RPMI8226 (cell line): ENCODE results near the gene ARHGAP24.

Source experiments
- DNase-seq: peaks from one replicate; pipeline ENCODE4 v3.0.0-alpha.2; 2015

The ARHGAP24 gene

GRCh38 chr4:85591406-85592098 lies 116.6 kb downstream of the ARHGAP24 start:
- no peak for DNase-seq

DNA sequence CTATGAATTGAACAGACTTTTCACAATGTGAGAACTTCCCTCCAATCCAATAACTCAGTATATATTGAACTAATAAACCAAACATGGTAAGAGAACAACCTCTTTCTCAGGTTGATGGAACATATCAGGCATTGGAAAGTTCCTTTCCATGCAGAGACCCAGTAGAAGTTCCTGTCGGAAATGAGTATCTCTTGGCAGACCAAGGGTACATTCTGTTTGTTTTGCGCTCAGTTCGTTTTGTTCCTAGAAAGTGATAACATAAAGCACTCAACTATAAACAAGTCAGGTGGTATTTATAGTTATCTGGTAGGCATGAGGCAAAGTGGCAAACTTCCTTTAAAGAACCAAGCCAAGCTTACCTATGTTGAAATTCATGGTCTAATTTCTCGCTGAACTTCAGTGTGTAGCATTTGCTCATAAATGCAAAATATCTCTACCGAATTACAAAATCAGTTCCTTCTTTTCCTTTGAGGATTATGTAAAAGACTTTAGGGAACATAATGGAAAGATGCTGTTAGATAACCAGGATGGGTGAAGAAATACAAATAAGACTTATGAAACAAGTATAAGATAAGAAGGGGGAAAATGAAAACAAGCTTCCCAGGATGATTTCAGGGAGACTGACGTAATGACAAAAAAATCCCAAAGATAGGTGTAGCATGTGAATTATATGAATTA lies 120.3 kb downstream of the ARHGAP24 start:
- DNase-seq, result no peak

DNA sequence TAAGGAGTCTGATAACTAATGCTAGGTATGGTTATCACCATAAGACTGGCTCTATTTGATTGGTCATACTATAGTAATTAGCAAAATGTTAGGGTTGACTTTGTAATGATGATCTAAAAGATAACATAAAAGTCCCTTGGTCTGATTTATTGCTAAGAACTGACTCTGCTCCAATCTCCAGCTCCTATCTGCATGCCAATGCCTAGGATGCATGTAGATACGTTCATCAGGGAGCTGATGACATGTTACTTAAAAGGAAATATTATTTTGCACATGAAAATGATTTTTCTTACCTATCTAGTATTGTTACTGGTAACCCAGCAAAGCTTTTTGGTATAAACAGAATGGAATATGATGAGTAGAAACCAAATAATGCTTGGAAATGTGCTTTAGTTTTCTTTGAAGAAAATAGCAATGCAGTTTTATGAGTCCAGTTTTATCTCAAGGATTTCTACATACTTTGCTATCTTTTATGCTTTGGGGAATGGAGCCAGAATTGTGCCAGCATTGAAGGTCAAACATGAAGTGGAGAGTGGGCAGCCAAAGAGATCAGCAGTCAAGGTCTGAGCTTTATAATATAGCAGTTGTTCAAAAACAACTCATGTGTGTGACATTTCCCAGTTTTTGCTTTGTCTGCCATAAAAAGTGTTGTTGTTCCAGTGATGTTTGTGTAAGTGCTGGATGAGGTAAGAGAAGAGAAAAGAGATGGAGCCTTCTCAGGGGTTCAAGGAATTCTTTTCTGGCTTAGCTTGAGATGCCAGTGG lies 121.0 kb downstream of the ARHGAP24 start:
- no peak for DNase-seq

DNA sequence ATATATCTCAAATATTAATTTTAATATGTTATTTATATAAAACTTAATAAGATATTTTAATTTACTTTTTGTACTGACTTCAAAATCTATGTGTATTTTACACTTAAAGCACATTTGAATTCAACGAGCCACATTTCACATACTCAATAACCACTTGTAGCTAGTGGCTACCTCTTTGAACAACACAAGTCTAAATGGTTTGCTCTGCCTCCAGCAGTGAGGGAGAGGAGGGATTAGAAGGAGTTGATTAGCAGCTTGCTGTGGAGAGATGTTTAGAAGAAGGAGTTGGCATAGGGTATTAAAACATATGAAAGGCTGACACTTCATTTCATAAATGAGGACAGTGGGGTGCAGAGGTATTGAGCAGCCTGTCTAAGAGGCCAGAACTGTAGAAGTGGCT lies 124.0 kb downstream of the ARHGAP24 start:
- no peak for DNase-seq

DNA sequence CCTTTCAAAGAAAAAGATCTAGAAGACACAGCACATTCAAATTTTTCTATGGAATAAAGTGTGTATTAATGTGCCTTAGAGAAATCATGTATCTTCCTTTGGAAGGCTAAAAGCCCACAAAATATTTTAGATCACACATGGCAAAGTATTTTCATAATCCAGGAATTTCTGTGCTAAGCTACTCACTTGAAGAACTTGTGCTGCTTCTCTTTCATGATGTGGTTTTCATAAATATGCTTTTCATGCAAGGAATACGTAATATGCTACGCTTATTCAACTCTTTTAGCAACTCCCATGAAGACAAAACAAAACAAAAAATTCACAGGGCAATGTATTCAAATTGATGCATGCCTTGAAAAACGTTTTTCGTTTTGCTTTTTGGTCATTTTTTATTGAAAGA lies 125.6 kb downstream of the ARHGAP24 start:
- no peak for DNase-seq

DNA sequence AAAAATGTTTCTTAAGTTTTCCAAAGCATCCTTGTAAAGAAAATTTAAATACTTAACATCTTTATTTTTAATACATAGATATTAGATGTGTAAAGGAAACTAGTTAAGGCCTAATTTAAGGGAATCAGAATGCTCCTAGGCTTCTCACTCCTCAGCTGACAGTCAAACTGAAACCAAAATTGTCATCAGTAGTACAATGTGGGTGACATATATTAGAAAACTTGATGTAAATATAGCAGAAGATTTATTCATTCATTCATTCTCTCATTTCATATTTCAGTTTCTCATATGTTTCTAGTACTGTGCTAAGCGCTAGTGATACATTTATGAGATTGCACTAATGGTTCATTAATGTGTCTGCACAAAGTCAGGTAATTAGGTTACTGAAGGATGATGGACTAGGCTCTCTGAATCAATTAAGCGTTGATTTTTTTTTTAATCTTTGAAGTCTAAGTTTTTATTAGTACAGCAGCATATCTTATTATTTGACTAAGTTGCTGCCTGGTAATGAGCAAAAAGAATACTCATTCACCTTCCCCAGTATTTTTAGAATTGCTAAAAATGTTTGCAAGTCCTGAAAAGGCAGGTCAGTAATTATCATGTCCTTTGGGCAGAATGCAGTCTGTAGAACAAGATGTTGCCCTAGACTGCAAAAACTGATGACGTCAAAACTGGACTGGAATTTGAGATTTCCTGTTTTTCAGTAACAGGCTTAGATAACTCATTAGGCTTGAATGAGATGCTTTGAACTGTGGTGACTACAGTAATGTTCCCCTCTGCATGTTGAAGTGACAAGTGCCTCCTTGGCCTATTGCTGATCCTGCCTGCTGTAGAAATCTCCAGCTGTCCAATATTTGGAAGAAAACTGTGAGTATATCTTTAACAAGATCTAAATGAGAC lies 128.7 kb downstream of the ARHGAP24 start:
- peak; percentile 43 for DNase-seq

GRCh38 chr4:85606505-85606904 lies 131.6 kb downstream of the ARHGAP24 start:
- DNase-seq, result no peak

DNA sequence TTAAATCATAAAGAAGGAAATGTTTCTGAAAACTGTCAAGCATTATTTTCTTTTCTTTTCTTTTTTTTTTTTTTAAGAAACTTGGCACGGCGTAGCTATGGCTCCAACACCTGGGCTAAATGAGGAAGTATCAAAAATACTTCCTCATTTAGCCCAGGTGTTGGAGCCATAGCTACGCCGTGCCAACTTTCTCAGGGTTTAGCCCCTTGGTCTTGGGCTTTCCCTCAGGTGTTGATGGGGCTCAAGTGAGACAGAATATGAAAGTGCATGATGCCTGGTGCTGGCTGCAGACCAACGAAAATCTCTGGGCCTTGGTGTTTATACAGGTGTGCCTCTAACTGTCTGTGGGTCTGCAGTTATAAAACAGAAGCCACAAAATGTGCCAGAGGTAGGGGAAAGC lies 132.7 kb downstream of the ARHGAP24 start:
- peak; percentile 96 for DNase-seq

DNA sequence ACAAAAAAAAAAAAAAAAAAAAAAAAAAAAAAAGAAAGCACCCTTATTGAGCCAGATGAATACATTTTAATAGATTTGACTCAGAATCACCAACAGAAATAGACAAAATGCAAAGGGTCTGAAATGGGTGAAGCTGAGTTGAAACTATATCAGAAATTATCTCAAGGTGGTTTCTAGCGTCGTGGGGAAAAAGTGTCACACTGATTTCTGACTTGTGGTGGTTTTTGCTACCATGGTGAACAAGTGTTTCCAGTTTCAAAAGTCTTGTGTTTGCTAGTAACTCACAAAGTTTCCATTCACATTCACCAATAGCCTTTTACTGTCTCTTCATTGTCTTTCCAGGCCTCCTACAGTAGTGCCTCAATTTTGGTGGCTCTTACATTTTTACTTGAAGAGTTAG lies 135.5 kb downstream of the ARHGAP24 start:
- DNase-seq, result no peak

DNA sequence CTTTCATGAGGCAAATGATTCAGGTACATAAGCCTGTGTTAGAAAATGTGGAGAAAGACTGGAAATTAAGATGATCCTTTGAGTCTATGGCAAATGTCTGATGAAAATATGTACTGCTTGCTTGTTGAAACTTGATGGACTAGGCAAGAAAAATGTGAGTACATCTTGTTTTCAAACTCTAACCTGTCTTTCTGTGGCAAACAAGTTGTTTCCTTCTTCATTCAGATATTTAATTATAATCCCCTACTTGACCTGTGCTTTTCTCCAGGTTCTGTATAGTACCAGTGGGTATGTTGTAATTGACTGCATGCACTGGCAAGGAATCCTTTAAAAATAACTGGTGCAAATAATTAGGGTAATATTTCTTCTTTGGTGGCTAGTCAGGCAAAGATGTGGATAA lies 136.7 kb downstream of the ARHGAP24 start:
- DNase-seq, result no peak

GRCh38 chr4:85613901-85614300 lies 139.0 kb downstream of the ARHGAP24 start:
- no peak for DNase-seq

GRCh38 chr4:85615952-85616351 lies 141.0 kb downstream of the ARHGAP24 start:
- no peak for DNase-seq

- DNase-seq, result no peak
Measured at GRCh38 chr4:85617202-85617601, 142.3 kb downstream of the ARHGAP24 start.

DNA sequence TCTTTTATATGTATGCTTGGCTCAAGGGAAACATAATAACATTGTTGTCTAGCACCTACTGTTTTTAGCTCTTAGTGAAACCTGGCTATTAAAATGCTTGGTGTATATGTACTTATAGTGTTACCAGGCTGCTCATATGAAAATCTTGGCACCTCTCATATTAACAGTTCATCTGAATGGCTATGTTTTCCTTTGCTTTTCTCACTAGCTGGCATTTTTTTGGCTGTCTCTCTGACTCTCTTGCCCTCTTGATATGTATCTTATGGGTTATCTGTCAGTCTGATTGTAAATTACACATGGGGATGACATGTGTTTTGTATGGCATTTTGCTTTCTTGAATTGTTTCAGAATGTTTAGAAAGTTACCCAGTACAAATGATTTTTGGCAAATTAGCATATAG lies 158.0 kb downstream of the ARHGAP24 start:
- DNase-seq, result no peak

GRCh38 chr4:85637778-85638177 lies 162.8 kb downstream of the ARHGAP24 start:
- DNase-seq, result no peak

- DNase-seq, result no peak
Measured at GRCh38 chr4:85639946-85640345, 165.0 kb downstream of the ARHGAP24 start.

GRCh38 chr4:85642356-85643100 lies 167.6 kb downstream of the ARHGAP24 start:
- DNase-seq, result no peak

- no peak for DNase-seq
Measured at GRCh38 chr4:85644061-85644460, 169.1 kb downstream of the ARHGAP24 start.

- DNase-seq, result no peak
Measured at GRCh38 chr4:85650908-85651307, 176.0 kb downstream of the ARHGAP24 start.

DNA sequence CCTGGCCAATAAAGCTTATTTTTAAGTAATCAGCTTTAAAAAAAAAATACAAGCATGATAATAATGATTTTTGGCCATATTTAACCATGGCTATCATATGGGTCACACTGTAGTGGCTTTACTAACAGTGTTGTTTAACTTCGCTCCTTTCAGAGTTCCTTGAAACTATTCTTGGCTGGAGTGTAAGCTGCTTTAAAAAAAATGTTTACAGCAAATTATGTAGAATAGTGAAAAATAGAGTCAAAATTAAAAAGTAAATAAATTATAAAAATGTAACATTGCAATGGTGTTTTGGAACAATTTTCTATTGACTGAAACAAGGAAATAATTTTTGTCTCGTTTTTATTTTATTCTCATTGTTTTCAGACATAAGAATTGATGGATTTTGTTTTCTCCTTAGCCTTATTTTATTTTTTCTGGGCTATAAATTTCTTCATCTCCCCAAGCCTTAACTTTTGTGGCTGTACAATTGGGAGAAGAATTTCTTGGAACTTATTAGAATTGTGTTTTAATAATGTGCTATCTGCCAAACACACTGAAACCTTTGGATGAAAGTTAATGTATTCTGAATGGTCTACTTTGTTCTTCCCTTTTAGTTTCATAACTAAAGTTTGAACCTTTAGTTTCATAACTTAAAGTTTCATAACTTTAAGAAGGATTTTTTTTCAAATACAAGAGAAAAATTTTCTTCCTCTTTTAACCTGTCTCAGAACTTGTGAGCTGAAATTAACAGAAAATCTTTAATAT lies 182.0 kb downstream of the ARHGAP24 start:
- DNase-seq, result no peak

GRCh38 chr4:85658766-85659439 lies 184.0 kb downstream of the ARHGAP24 start:
- no peak for DNase-seq
